Activated T-cell treated with anti-CD3 and anti-CD28 coated beads, Interleukin-2, amount 50 U/mL, for 4 hours (primary cell): ENCODE results near the gene SPSB1. TPM values are rescaled to one million over a fixed set of nuclear protein-coding genes. Genes with fewer than 3 reads are reported as not detected.

Experiments
- ATAC-seq, 2 donors: fragments of 200-7000 bp; cut with Tn5 transposase; one replicate each; pipeline ENCODE4 v1.10.0; 2021
- DNase-seq: peaks from one replicate; pipeline ENCODE4 v3.0.0-alpha.2; 2020
- H3K27me3 Mint-ChIP-seq: one replicate; pipeline ENCODE4 v1.8.0; 2021; ENCODE audit warnings: low read depth, mixed read lengths
- H3K36me3 Mint-ChIP-seq: one replicate; pipeline ENCODE4 v1.8.0; 2022; ENCODE audit warnings: mixed read lengths; ENCODE audit not compliant: insufficient read depth
- H3K4me1 Mint-ChIP-seq: one replicate; pipeline ENCODE4 v1.8.0; 2021; ENCODE audit warnings: low read depth, mixed read lengths
- H3K4me3 Mint-ChIP-seq: one replicate; pipeline ENCODE4 v1.8.0; 2021; ENCODE audit warnings: mild to moderate bottlenecking, moderate library complexity, mixed read lengths
- H3K9me3 Mint-ChIP-seq: one replicate; pipeline ENCODE4 v1.8.0; 2021; ENCODE audit warnings: mixed read lengths
- total RNA-seq, 3 donors: library from RNA; stranded (reverse); gene quantifications; one replicate each; pipeline ENCODE4 v1.2.1, GENCODE V29; 2021

SPSB1 gene
- total RNA-seq, 3 donors from 2014 or later = 2.3 to 3.8 (median 3.0) TPM

GRCh38 chr1:9385801-9386573 lies 93.3 kb downstream of the SPSB1 start:
- peaks cover 7% of the 10 kb centered on the region for H3K27me3 Mint-ChIP-seq
- ATAC-seq (no peak), DNase-seq (no peak)
- no peak overlapping the region for H3K4me3 Mint-ChIP-seq
- no peaks in the 10 kb centered on the region for H3K36me3 Mint-ChIP-seq
- H3K9me3 Mint-ChIP-seq = no peaks in the 10 kb centered on the region
- peaks cover 5% of the 10 kb centered on the region for H3K4me1 Mint-ChIP-seq

- DNase-seq (no peak), ATAC-seq (no peak)
- H3K4me1 Mint-ChIP-seq = peaks cover 5% of the 10 kb centered on the region
- H3K4me3 Mint-ChIP-seq = no peak overlapping the region
- H3K36me3 Mint-ChIP-seq = no peaks in the 10 kb centered on the region
- H3K27me3 Mint-ChIP-seq = peaks cover 7% of the 10 kb centered on the region
- no peaks in the 10 kb centered on the region for H3K9me3 Mint-ChIP-seq
Observed at GRCh38 chr1:9388335-9389180, 95.9 kb downstream of the SPSB1 start.

GRCh38 chr1:9389968-9390367 lies 97.3 kb downstream of the SPSB1 start:
- ATAC-seq (no peak), DNase-seq (no peak)
- H3K4me3 Mint-ChIP-seq = no peak overlapping the region
- H3K36me3 Mint-ChIP-seq = no peaks in the 10 kb centered on the region
- H3K27me3 Mint-ChIP-seq = peaks cover 4% of the 10 kb centered on the region
- no peaks in the 10 kb centered on the region for H3K9me3 Mint-ChIP-seq
- peaks cover 5% of the 10 kb centered on the region for H3K4me1 Mint-ChIP-seq

GRCh38 chr1:9391620-9392019 lies 98.9 kb downstream of the SPSB1 start:
- Mint-ChIP-seq H3K4me3 (no peak overlapping the region), H3K4me1 (peaks cover 5% of the 10 kb centered on the region), H3K36me3 (no peaks in the 10 kb centered on the region), H3K9me3 (peaks cover 3% of the 10 kb centered on the region), H3K27me3 (peaks cover 4% of the 10 kb centered on the region)
- no peak for ATAC-seq
- DNase-seq = no peak

- Mint-ChIP-seq H3K4me3 (no peak overlapping the region), H3K9me3 (peaks cover 3% of the 10 kb centered on the region)
Observed at GRCh38 chr1:9394010-9394409, 101.3 kb downstream of the SPSB1 start.

GRCh38 chr1:9395018-9395417 lies 102.3 kb downstream of the SPSB1 start:
- no peak overlapping the region for H3K4me3 Mint-ChIP-seq
- peaks cover 6% of the 10 kb centered on the region for H3K4me1 Mint-ChIP-seq
- H3K36me3 Mint-ChIP-seq = no peaks in the 10 kb centered on the region
- no peak for ATAC-seq
- no peak for DNase-seq
- H3K9me3 Mint-ChIP-seq = peaks cover 3% of the 10 kb centered on the region
- peaks cover 2% of the 10 kb centered on the region for H3K27me3 Mint-ChIP-seq

More at GRCh38 chr1:9394010-9394409, 101.3 kb downstream of the SPSB1 start:
- Mint-ChIP-seq H3K4me1 (peaks cover 5% of the 10 kb centered on the region), H3K27me3 (peaks cover 2% of the 10 kb centered on the region), H3K36me3 (no peaks in the 10 kb centered on the region)
- no peak for ATAC-seq
- DNase-seq = no peak

- peaks cover 3% of the 10 kb centered on the region for H3K9me3 Mint-ChIP-seq
- H3K27me3 Mint-ChIP-seq = peaks cover 2% of the 10 kb centered on the region
- H3K4me3 Mint-ChIP-seq = no peak overlapping the region
- no peaks in the 10 kb centered on the region for H3K36me3 Mint-ChIP-seq
- no peak for ATAC-seq
- H3K4me1 Mint-ChIP-seq = peaks cover 13% of the 10 kb centered on the region
- no peak for DNase-seq
Observed at GRCh38 chr1:9397047-9397446, 104.4 kb downstream of the SPSB1 start.

- Mint-ChIP-seq H3K27me3 (peaks cover 2% of the 10 kb centered on the region), H3K4me3 (no peak overlapping the region), H3K9me3 (peaks cover 3% of the 10 kb centered on the region), H3K36me3 (no peaks in the 10 kb centered on the region), H3K4me1 (peaks cover 13% of the 10 kb centered on the region)
- no peak for ATAC-seq
- DNase-seq = no peak
Observed at GRCh38 chr1:9397997-9398526, 105.4 kb downstream of the SPSB1 start.

- peak in 1 of 2 donors; percentile 20 for ATAC-seq
- H3K9me3 Mint-ChIP-seq = peaks cover 3% of the 10 kb centered on the region
Observed at GRCh38 chr1:9399510-9400424, 107.1 kb downstream of the SPSB1 start.

GRCh38 chr1:9400425-9401079 lies 107.9 kb downstream of the SPSB1 start:
- H3K27me3 Mint-ChIP-seq = peaks cover 2% of the 10 kb centered on the region
- peaks cover 13% of the 10 kb centered on the region for H3K4me1 Mint-ChIP-seq
- H3K36me3 Mint-ChIP-seq = no peaks in the 10 kb centered on the region
- no peak overlapping the region for H3K4me3 Mint-ChIP-seq
- DNase-seq (no peak), ATAC-seq (peak; percentile 68 to 72)
- no peaks in the 10 kb centered on the region for H3K9me3 Mint-ChIP-seq

More at GRCh38 chr1:9399510-9400424, 107.1 kb downstream of the SPSB1 start:
- no peak for DNase-seq
- Mint-ChIP-seq H3K4me1 (peaks cover 13% of the 10 kb centered on the region), H3K4me3 (no peak overlapping the region), H3K36me3 (no peaks in the 10 kb centered on the region), H3K27me3 (peaks cover 2% of the 10 kb centered on the region)

GRCh38 chr1:9401080-9401453 lies 108.4 kb downstream of the SPSB1 start:
- H3K36me3 Mint-ChIP-seq = no peaks in the 10 kb centered on the region
- H3K4me3 Mint-ChIP-seq = no peak overlapping the region
- DNase-seq (no peak), ATAC-seq (no peak)
- H3K4me1 Mint-ChIP-seq = peaks cover 14% of the 10 kb centered on the region
- peaks cover 2% of the 10 kb centered on the region for H3K27me3 Mint-ChIP-seq
- no peaks in the 10 kb centered on the region for H3K9me3 Mint-ChIP-seq

GRCh38 chr1:9402256-9402616 lies 109.5 kb downstream of the SPSB1 start:
- no peak overlapping the region for H3K4me3 Mint-ChIP-seq
- H3K9me3 Mint-ChIP-seq = no peaks in the 10 kb centered on the region
- peaks cover 2% of the 10 kb centered on the region for H3K27me3 Mint-ChIP-seq
- ATAC-seq (no peak), DNase-seq (no peak)
- H3K36me3 Mint-ChIP-seq = no peaks in the 10 kb centered on the region
- peaks cover 18% of the 10 kb centered on the region for H3K4me1 Mint-ChIP-seq

GRCh38 chr1:9402717-9403225 lies 110.1 kb downstream of the SPSB1 start:
- no peaks in the 10 kb centered on the region for H3K36me3 Mint-ChIP-seq
- no peak overlapping the region for H3K4me3 Mint-ChIP-seq

More at GRCh38 chr1:9402717-9403225, 110.1 kb downstream of the SPSB1 start:
- H3K4me1 Mint-ChIP-seq = peaks cover 18% of the 10 kb centered on the region
- H3K27me3 Mint-ChIP-seq = peaks cover 2% of the 10 kb centered on the region
- ATAC-seq = no peak
- no peaks in the 10 kb centered on the region for H3K9me3 Mint-ChIP-seq
- DNase-seq = no peak
